Muscle of leg (tissue), 11 donors: Measurements from ENCODE around the gene EXOC6B. TPM values are rescaled to one million over a fixed set of nuclear protein-coding genes. Genes with fewer than 3 reads are reported as not detected.

Experiments used
- DNase-seq: peaks from one replicate; pipeline ENCODE4 v3.0.0; 2013
- H3K27ac ChIP-seq: one replicate; pipeline ENCODE4 v1.5.1; 2013; ENCODE audit warnings: mild to moderate bottlenecking, low read length, control low read depth
- H3K27me3 ChIP-seq: one replicate; pipeline ENCODE4 v1.6.1; 2013; ENCODE audit warnings: low read length; ENCODE audit not compliant: control insufficient read depth, insufficient read depth
- H3K36me3 ChIP-seq: one replicate; pipeline ENCODE4 v1.6.1; 2013; ENCODE audit warnings: low read length; ENCODE audit not compliant: control insufficient read depth, insufficient read depth
- H3K4me1 ChIP-seq: one replicate; pipeline ENCODE4 v1.6.1; 2013; ENCODE audit warnings: low read length; ENCODE audit not compliant: control insufficient read depth, insufficient read depth
- H3K4me3 ChIP-seq: one replicate; pipeline ENCODE4 v1.5.1; 2013; ENCODE audit warnings: low read length, control low read depth
- H3K9me3 ChIP-seq: replicated peaks from 2 replicates; pipeline ENCODE4 v1.6.1; 2013; ENCODE audit warnings: low read depth, low read length; ENCODE audit not compliant: control insufficient read depth
- WGBS: methylation state at CpG from one replicate; pipeline ENCODE4 v1.1.5; 2013; ENCODE audit warnings: missing lambda C conversion rate; ENCODE audit not compliant: insufficient coverage; 5-methylcytosine and 5-hydroxymethylcytosine counted together
- polyA plus RNA-seq, 8 donors: library from polyadenylated mRNA; unstranded; fragments of 120-200 nt; gene quantifications; one replicate each; pipeline versions ENCODE4 v1.2.1 to v1.2.3, GENCODE V29; 2013; ENCODE audit warnings: inconsistent platforms in 1 of 8, low replicate concordance in 1 of 8; ENCODE audit not compliant: insufficient read length in 8 of 8, insufficient read depth in 1 of 8
- total RNA-seq: library from RNA; stranded (reverse); fragments of 120-200 nt; gene quantifications from one replicate; pipeline ENCODE4 v1.2.4, GENCODE V29; 2013

EXOC6B gene
- total and polyA plus RNA-seq, 9 donors: 8.5 to 17.1 (median 10.8) TPM

- 71% methylated on average over 6 of the region's 8 CpGs for WGBS
- no peak overlapping the region for H3K4me3 ChIP-seq
- no peak for DNase-seq
- H3K27ac ChIP-seq: no peak overlapping the region
- no peaks in the 10 kb centered on the region for H3K36me3 ChIP-seq
- H3K27me3 ChIP-seq: no peaks in the 10 kb centered on the region
- no peaks in the 10 kb centered on the region for H3K4me1 ChIP-seq
- no peaks in the 10 kb centered on the region for H3K9me3 ChIP-seq
Observed at GRCh38 chr2:72325592-72326422, 500.0 kb downstream of the EXOC6B start.

- H3K27me3 ChIP-seq: no peaks in the 10 kb centered on the region
- no peak overlapping the region for H3K27ac ChIP-seq
- no peaks in the 10 kb centered on the region for H3K36me3 ChIP-seq
- no peaks in the 10 kb centered on the region for H3K9me3 ChIP-seq
- DNase-seq: no peak
- H3K4me3 ChIP-seq: no peak overlapping the region
- no peaks in the 10 kb centered on the region for H3K4me1 ChIP-seq
Observed at GRCh38 chr2:72316774-72317173, 509.1 kb downstream of the EXOC6B start.

DNA sequence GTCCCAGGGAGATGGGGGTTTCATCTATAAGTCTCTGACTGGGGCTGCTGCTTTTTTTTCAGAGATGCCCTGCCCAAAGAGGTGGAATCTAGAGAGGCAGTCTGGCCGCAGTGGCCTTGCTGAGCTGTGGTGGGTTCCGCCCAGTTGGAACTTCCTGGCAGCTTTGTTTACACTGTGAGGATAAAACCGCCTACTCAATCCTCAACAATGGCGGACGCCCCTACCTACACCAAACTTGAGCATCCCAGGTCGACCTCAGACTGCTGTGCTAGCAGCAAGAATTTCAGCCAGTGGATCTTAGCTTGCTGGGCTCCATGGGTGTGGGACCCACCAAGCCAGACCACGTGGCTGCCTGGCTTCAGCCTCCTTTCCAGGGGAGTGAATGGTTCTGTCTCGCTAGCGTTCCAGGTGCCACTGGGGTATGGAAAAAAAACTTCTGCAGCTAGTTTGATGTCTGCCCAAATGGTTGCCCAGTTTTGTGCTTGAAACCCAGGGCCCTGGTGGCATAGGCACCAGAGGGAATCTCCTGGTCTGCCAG is 525.6 kb downstream of the EXOC6B start:
- Histone ChIP-seq H3K9me3 (no peaks in the 10 kb centered on the region), H3K27me3 (no peaks in the 10 kb centered on the region), H3K4me1 (no peaks in the 10 kb centered on the region), H3K36me3 (no peaks in the 10 kb centered on the region), H3K4me3 (no peak overlapping the region), H3K27ac (no peak overlapping the region)
- 92% methylated on average over 9 of the region's 9 CpGs for WGBS
- DNase-seq: no peak

DNA sequence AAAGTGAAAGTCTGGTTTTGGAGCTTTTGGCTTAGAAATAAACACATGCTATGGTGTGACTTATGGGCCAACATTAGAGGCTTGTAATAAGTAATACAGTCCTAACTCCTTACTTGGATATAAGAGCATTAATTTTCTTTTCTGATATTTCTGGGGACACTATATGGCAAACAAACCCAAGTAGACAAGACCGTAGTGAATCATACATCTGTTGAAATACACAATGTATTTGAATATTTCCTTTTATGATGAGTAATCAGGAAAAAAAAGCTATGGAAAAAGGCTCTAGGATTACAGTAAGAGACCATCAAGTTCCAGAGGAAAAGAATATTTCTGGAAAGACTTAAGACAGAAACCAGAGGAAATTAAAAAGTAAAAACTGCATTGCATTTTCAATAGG is 532.2 kb downstream of the EXOC6B start:
- peak; percentile 45 for DNase-seq
- H3K9me3 ChIP-seq: no peaks in the 10 kb centered on the region
- H3K36me3 ChIP-seq: no peaks in the 10 kb centered on the region
- H3K4me3 ChIP-seq: no peak overlapping the region
- no peak overlapping the region for H3K27ac ChIP-seq
- no peaks in the 10 kb centered on the region for H3K4me1 ChIP-seq
- WGBS: no CpG with 5 or more reads among the region's 1 CpG
- H3K27me3 ChIP-seq: no peaks in the 10 kb centered on the region

- no peaks in the 10 kb centered on the region for H3K9me3 ChIP-seq
- no peaks in the 10 kb centered on the region for H3K36me3 ChIP-seq
- H3K4me1 ChIP-seq: no peaks in the 10 kb centered on the region
- H3K27me3 ChIP-seq: no peaks in the 10 kb centered on the region
- no peak for DNase-seq
- no CpG with 5 or more reads among the region's 1 CpG for whole genome bisulfite sequencing
- H3K27ac ChIP-seq: no peak overlapping the region
- H3K4me3 ChIP-seq: no peak overlapping the region
Observed at GRCh38 chr2:72292433-72292832, 533.4 kb downstream of the EXOC6B start.

DNA sequence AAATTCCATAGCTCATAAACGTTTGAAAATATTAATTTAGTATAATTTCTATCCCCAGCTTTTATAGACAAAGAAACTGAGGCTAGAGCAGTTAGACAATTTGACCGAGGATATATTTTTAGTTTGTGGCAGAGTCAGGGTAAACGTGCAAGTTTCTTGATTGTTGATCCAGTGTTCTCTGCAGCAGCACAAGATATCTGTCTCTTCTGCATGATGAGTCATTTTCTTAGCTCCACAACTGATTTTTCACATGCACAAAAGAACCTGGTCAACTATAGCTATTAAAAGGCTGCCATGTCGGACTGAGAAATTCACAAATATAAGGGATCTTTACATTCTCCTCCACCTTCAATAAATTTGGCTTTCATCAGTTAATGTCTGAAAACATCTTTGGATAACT is 534.8 kb downstream of the EXOC6B start:
- H3K9me3 ChIP-seq: no peaks in the 10 kb centered on the region
- WGBS: no CpG with 5 or more reads among the region's 4 CpGs
- H3K27ac ChIP-seq: no peak overlapping the region
- no peaks in the 10 kb centered on the region for H3K36me3 ChIP-seq
- H3K27me3 ChIP-seq: no peaks in the 10 kb centered on the region
- no peak for DNase-seq
- no peak overlapping the region for H3K4me3 ChIP-seq
- H3K4me1 ChIP-seq: no peaks in the 10 kb centered on the region

DNA sequence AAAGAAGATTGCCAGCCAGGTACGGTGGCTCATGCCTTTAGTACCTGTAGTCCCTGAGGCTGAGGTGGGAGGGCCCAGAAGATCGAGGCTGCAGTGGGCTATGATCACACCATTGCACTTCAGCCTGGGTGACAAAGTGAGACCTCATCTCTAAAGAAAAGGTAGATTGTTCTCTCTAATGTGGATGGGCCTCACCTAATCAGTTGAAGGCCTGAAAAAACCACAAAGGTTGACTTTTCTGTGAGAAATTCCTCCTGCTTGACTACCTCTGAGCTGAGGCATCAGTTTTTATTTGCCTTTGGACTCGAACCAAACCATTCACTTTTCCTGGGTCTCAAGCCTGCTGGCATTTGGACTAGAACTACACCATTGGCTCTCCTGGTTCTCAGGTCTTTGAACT is 536.1 kb downstream of the EXOC6B start:
- Histone ChIP-seq H3K9me3 (no peaks in the 10 kb centered on the region), H3K27ac (no peak overlapping the region), H3K4me3 (no peak overlapping the region), H3K4me1 (no peaks in the 10 kb centered on the region), H3K36me3 (no peaks in the 10 kb centered on the region), H3K27me3 (no peaks in the 10 kb centered on the region)
- DNase-seq: no peak
- 90% methylated on average over 2 of the region's 3 CpGs for WGBS

GRCh38 chr2:72289283-72289682 is 536.5 kb downstream of the EXOC6B start:
- no CpG with 5 or more reads among the region's 2 CpGs for WGBS
- Histone ChIP-seq H3K4me3 (no peak overlapping the region), H3K9me3 (no peaks in the 10 kb centered on the region), H3K4me1 (no peaks in the 10 kb centered on the region), H3K27ac (no peak overlapping the region), H3K27me3 (no peaks in the 10 kb centered on the region), H3K36me3 (no peaks in the 10 kb centered on the region)
- DNase-seq: no peak

DNA sequence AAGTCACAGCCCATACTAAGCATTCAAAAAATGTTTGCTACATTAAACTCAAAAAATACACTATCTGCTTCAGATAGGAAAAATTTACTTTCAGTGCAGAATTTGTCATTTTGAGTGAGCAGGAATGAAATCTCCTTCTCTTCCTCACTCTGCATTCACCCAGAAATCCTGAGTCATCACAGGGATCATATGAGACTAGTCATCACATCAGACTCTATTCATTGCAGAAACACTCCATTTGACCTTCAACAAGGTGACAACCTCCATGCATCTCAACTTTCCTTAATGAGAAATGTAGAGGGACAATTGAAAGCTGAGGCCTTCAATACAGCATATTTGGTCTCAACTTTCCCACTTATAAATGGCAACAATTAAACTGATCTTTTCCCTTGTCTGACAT is 547.8 kb downstream of the EXOC6B start:
- H3K9me3 ChIP-seq: no peaks in the 10 kb centered on the region
- H3K4me1 ChIP-seq: no peaks in the 10 kb centered on the region
- no peaks in the 10 kb centered on the region for H3K27me3 ChIP-seq
- H3K36me3 ChIP-seq: no peaks in the 10 kb centered on the region
- no peak overlapping the region for H3K27ac ChIP-seq
- H3K4me3 ChIP-seq: no peak overlapping the region
- no peak for DNase-seq

DNA sequence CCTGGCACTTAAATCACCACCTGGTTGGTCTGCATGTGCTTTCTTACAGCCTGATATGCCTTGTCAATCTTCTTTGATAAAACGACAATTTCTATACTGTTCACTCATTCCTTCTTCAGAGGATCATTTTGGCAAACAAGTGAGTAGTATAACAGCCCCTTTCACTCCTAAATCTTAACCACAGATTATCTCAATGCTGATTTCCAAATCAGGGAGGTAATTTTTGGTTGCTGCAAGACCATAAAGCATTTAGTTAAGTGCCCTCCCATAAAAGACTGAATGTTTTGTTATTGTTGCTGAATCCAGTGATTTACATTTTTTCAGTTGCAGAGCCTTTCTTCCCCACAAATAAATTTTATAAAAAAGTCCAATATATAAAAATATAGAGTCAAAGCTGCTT is 549.0 kb downstream of the EXOC6B start:
- no peaks in the 10 kb centered on the region for H3K27me3 ChIP-seq
- H3K36me3 ChIP-seq: no peaks in the 10 kb centered on the region
- H3K27ac ChIP-seq: no peak overlapping the region
- no peak overlapping the region for H3K4me3 ChIP-seq
- no peak for DNase-seq
- H3K4me1 ChIP-seq: no peaks in the 10 kb centered on the region
- no CpG with 5 or more reads among the region's 1 CpG for WGBS
- H3K9me3 ChIP-seq: no peaks in the 10 kb centered on the region

DNA sequence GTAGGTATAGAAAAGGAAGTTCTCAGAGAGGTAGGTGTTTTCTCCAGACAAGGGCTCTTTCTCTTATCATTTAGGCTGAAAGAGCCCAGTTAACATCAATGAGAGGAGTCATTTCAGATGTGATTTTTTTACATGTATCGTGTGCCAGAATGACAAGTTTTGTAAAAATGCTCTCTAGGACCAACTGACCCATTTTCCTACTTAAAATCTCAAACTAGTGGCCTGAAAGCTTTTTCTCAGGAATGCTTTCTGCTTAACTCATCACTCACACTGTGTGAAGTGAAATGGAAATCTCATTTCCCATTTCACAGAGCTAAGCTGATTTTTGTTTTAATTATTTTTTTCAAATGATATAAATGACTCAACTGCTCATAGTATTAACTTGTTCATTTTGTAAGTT is 549.5 kb downstream of the EXOC6B start:
- H3K9me3 ChIP-seq: no peaks in the 10 kb centered on the region
- H3K27ac ChIP-seq: no peak overlapping the region
- no peaks in the 10 kb centered on the region for H3K36me3 ChIP-seq
- peak; percentile 47 for DNase-seq
- no peak overlapping the region for H3K4me3 ChIP-seq
- H3K27me3 ChIP-seq: no peaks in the 10 kb centered on the region
- no peaks in the 10 kb centered on the region for H3K4me1 ChIP-seq
- WGBS: no CpG with 5 or more reads among the region's 1 CpG
